Measurements from ENCODE around the gene GSE1.

The GSE1 gene

GRCh38 chr16:85658504-85659326 is 45.6 kb downstream of the GSE1 start:
- Histone ChIP-seq H3K27ac (ENCODE audit: low read length) (no peak overlapping the region), H3K9ac (ENCODE audit: low read length) (no peak overlapping the region), H3K36me3 (ENCODE audit: control insufficient read depth, low read depth, low read length) (peaks cover 73% of the 10 kb centered on the region), H3K4me3 (ENCODE audit: low read length) (no peak overlapping the region), H3K9me3 (ENCODE audit: control insufficient read depth, low read depth, low read length) (no peaks in the 10 kb centered on the region), H3K27me3 (ENCODE audit: control insufficient read depth, insufficient read depth, low read length) (no peaks in the 10 kb centered on the region), H3K4me1 (ENCODE audit: control insufficient read depth, low read depth, low read length) (no peaks in the 10 kb centered on the region)

GRCh38 chr16:85659336-85659735 is 46.2 kb downstream of the GSE1 start:
- peaks cover 73% of the 10 kb centered on the region for H3K36me3 ChIP-seq (ENCODE audit: control insufficient read depth, low read depth, low read length)
- H3K27me3 ChIP-seq (ENCODE audit: control insufficient read depth, insufficient read depth, low read length) = no peaks in the 10 kb centered on the region
- no peak overlapping the region for H3K27ac ChIP-seq (ENCODE audit: low read length)
- H3K9me3 ChIP-seq (ENCODE audit: control insufficient read depth, low read depth, low read length) = no peaks in the 10 kb centered on the region
- H3K4me3 ChIP-seq (ENCODE audit: low read length) = no peak overlapping the region
- no peaks in the 10 kb centered on the region for H3K4me1 ChIP-seq (ENCODE audit: control insufficient read depth, low read depth, low read length)
- no peak overlapping the region for H3K9ac ChIP-seq (ENCODE audit: low read length)

- Histone ChIP-seq H3K36me3 (ENCODE audit: control insufficient read depth, low read depth, low read length) (peaks cover 77% of the 10 kb centered on the region), H3K4me1 (ENCODE audit: control insufficient read depth, low read depth, low read length) (no peaks in the 10 kb centered on the region), H3K27ac (ENCODE audit: low read length) (no peak overlapping the region)
Observed at GRCh38 chr16:85659805-85660511, 46.8 kb downstream of the GSE1 start.

GRCh38 chr16:85660843-85661739 is 48.0 kb downstream of the GSE1 start:
- H3K27me3 ChIP-seq (ENCODE audit: control insufficient read depth, insufficient read depth, low read length) = no peaks in the 10 kb centered on the region
- no peaks in the 10 kb centered on the region for H3K9me3 ChIP-seq (ENCODE audit: control insufficient read depth, low read depth, low read length)
- H3K27ac ChIP-seq (ENCODE audit: low read length) = no peak overlapping the region

More at GRCh38 chr16:85659805-85660511, 46.8 kb downstream of the GSE1 start:
- Histone ChIP-seq H3K9me3 (ENCODE audit: control insufficient read depth, low read depth, low read length) (no peaks in the 10 kb centered on the region), H3K9ac (ENCODE audit: low read length) (no peak overlapping the region), H3K4me3 (ENCODE audit: low read length) (no peak overlapping the region), H3K27me3 (ENCODE audit: control insufficient read depth, insufficient read depth, low read length) (no peaks in the 10 kb centered on the region)

GRCh38 chr16:85661740-85662481 is 48.8 kb downstream of the GSE1 start:
- no peaks in the 10 kb centered on the region for H3K4me1 ChIP-seq (ENCODE audit: control insufficient read depth, low read depth, low read length)
- no peak overlapping the region for H3K4me3 ChIP-seq (ENCODE audit: low read length)
- no peaks in the 10 kb centered on the region for H3K27me3 ChIP-seq (ENCODE audit: control insufficient read depth, insufficient read depth, low read length)
- H3K9ac ChIP-seq (ENCODE audit: low read length) = no peak overlapping the region
- H3K27ac ChIP-seq (ENCODE audit: low read length) = no peak overlapping the region
- H3K9me3 ChIP-seq (ENCODE audit: control insufficient read depth, low read depth, low read length) = no peaks in the 10 kb centered on the region
- peaks cover 78% of the 10 kb centered on the region for H3K36me3 ChIP-seq (ENCODE audit: control insufficient read depth, low read depth, low read length)

More at GRCh38 chr16:85660843-85661739, 48.0 kb downstream of the GSE1 start:
- H3K4me3 ChIP-seq (ENCODE audit: low read length) = no peak overlapping the region
- H3K4me1 ChIP-seq (ENCODE audit: control insufficient read depth, low read depth, low read length) = no peaks in the 10 kb centered on the region
- H3K36me3 ChIP-seq (ENCODE audit: control insufficient read depth, low read depth, low read length) = peaks cover 76% of the 10 kb centered on the region
- no peak overlapping the region for H3K9ac ChIP-seq (ENCODE audit: low read length)

- Histone ChIP-seq H3K9me3 (ENCODE audit: control insufficient read depth, low read depth, low read length) (no peaks in the 10 kb centered on the region), H3K9ac (ENCODE audit: low read length) (no peak overlapping the region), H3K4me1 (ENCODE audit: control insufficient read depth, low read depth, low read length) (no peaks in the 10 kb centered on the region), H3K27ac (ENCODE audit: low read length) (no peak overlapping the region), H3K36me3 (ENCODE audit: control insufficient read depth, low read depth, low read length) (peaks cover 78% of the 10 kb centered on the region), H3K27me3 (ENCODE audit: control insufficient read depth, insufficient read depth, low read length) (no peaks in the 10 kb centered on the region), H3K4me3 (ENCODE audit: low read length) (no peak overlapping the region)
Observed at GRCh38 chr16:85662482-85662812, 49.3 kb downstream of the GSE1 start.

- Histone ChIP-seq H3K36me3 (ENCODE audit: control insufficient read depth, low read depth, low read length) (peaks cover 78% of the 10 kb centered on the region), H3K27ac (ENCODE audit: low read length) (no peak overlapping the region), H3K9me3 (ENCODE audit: control insufficient read depth, low read depth, low read length) (no peaks in the 10 kb centered on the region), H3K27me3 (ENCODE audit: control insufficient read depth, insufficient read depth, low read length) (no peaks in the 10 kb centered on the region), H3K9ac (ENCODE audit: low read length) (no peak overlapping the region), H3K4me3 (ENCODE audit: low read length) (no peak overlapping the region), H3K4me1 (ENCODE audit: control insufficient read depth, low read depth, low read length) (no peaks in the 10 kb centered on the region)
Observed at GRCh38 chr16:85662976-85663830, 50.1 kb downstream of the GSE1 start.

- no peak overlapping the region for H3K27ac ChIP-seq (ENCODE audit: low read length)
- peaks cover 79% of the 10 kb centered on the region for H3K36me3 ChIP-seq (ENCODE audit: control insufficient read depth, low read depth, low read length)
- no peaks in the 10 kb centered on the region for H3K9me3 ChIP-seq (ENCODE audit: control insufficient read depth, low read depth, low read length)
- no peak overlapping the region for H3K4me3 ChIP-seq (ENCODE audit: low read length)
- H3K27me3 ChIP-seq (ENCODE audit: control insufficient read depth, insufficient read depth, low read length) = no peaks in the 10 kb centered on the region
- no peaks in the 10 kb centered on the region for H3K4me1 ChIP-seq (ENCODE audit: control insufficient read depth, low read depth, low read length)
- H3K9ac ChIP-seq (ENCODE audit: low read length) = no peak overlapping the region
Observed at GRCh38 chr16:85663891-85664321, 50.8 kb downstream of the GSE1 start.

GRCh38 chr16:85664580-85665372 is 51.7 kb downstream of the GSE1 start:
- H3K27ac ChIP-seq (ENCODE audit: low read length) = no peak overlapping the region
- H3K36me3 ChIP-seq (ENCODE audit: control insufficient read depth, low read depth, low read length) = peaks cover 82% of the 10 kb centered on the region
- no peak overlapping the region for H3K4me3 ChIP-seq (ENCODE audit: low read length)
- no peak overlapping the region for H3K9ac ChIP-seq (ENCODE audit: low read length)
- H3K9me3 ChIP-seq (ENCODE audit: control insufficient read depth, low read depth, low read length) = no peaks in the 10 kb centered on the region
- H3K27me3 ChIP-seq (ENCODE audit: control insufficient read depth, insufficient read depth, low read length) = no peaks in the 10 kb centered on the region
- H3K4me1 ChIP-seq (ENCODE audit: control insufficient read depth, low read depth, low read length) = no peaks in the 10 kb centered on the region

GRCh38 chr16:85665373-85665740 is 52.2 kb downstream of the GSE1 start:
- peaks cover 87% of the 10 kb centered on the region for H3K36me3 ChIP-seq (ENCODE audit: control insufficient read depth, low read depth, low read length)
- H3K4me3 ChIP-seq (ENCODE audit: low read length) = no peak overlapping the region
- no peaks in the 10 kb centered on the region for H3K4me1 ChIP-seq (ENCODE audit: control insufficient read depth, low read depth, low read length)
- H3K9ac ChIP-seq (ENCODE audit: low read length) = no peak overlapping the region
- no peaks in the 10 kb centered on the region for H3K27me3 ChIP-seq (ENCODE audit: control insufficient read depth, insufficient read depth, low read length)
- no peak overlapping the region for H3K27ac ChIP-seq (ENCODE audit: low read length)
- no peaks in the 10 kb centered on the region for H3K9me3 ChIP-seq (ENCODE audit: control insufficient read depth, low read depth, low read length)
